Pulmonary artery endothelial cell (primary cell): Measurements from ENCODE around the gene PTPRB. TPM values are rescaled to one million over a fixed set of nuclear protein-coding genes. Genes with fewer than 3 reads are reported as not detected.
A peak's percentile ranks its signal among the peaks of the same experiment; 100 is the strongest.

Source experiments
- DNase-seq: peaks from one replicate; pipeline ENCODE4 v3.0.0-alpha.2; 2011; ENCODE audit warnings: low read depth, low spot score
- total RNA-seq: library from RNA; depleted of rRNA; stranded (reverse); fragments of >200 nt; gene quantifications from 2 replicates; pipeline ENCODE4 v1.2.3, GENCODE V29; 2014

The PTPRB gene
- total RNA-seq, 1 donor from 2014 or later = 98.7 TPM

GRCh38 chr12:70598467-70599193 lies 38.6 kb downstream of the PTPRB start:
- peak; percentile 88 for DNase-seq

- no peak for DNase-seq
Observed at GRCh38 chr12:70592664-70593063, 44.6 kb downstream of the PTPRB start.

GRCh38 chr12:70590549-70591226 lies 46.5 kb downstream of the PTPRB start:
- DNase-seq = no peak

GRCh38 chr12:70590051-70590450 lies 47.2 kb downstream of the PTPRB start:
- DNase-seq = peak; percentile 57

- no peak for DNase-seq
Observed at GRCh38 chr12:70584332-70584731, 52.9 kb downstream of the PTPRB start.

GRCh38 chr12:70583251-70583650 lies 54.0 kb downstream of the PTPRB start:
- no peak for DNase-seq

- no peak for DNase-seq
Observed at GRCh38 chr12:70581208-70581607, 56.0 kb downstream of the PTPRB start.

- DNase-seq = no peak
Observed at GRCh38 chr12:70577283-70577634, 60.0 kb downstream of the PTPRB start.

GRCh38 chr12:70576341-70577282 lies 60.6 kb downstream of the PTPRB start:
- DNase-seq = peak; percentile 20

- no peak for DNase-seq
Observed at GRCh38 chr12:70571705-70572268, 65.4 kb downstream of the PTPRB start.

GRCh38 chr12:70571029-70571428 lies 66.2 kb downstream of the PTPRB start:
- no peak for DNase-seq

GRCh38 chr12:70561550-70561949 lies 75.7 kb downstream of the PTPRB start:
- DNase-seq = no peak

GRCh38 chr12:70560671-70561070 lies 76.6 kb downstream of the PTPRB start:
- no peak for DNase-seq

GRCh38 chr12:70559390-70559789 lies 77.8 kb downstream of the PTPRB start:
- DNase-seq = no peak

GRCh38 chr12:70557583-70558191 lies 79.5 kb downstream of the PTPRB start:
- no peak for DNase-seq

GRCh38 chr12:70556179-70556869 lies 80.9 kb downstream of the PTPRB start:
- DNase-seq = no peak

GRCh38 chr12:70555081-70555480 lies 82.1 kb downstream of the PTPRB start:
- no peak for DNase-seq

- DNase-seq = no peak
Observed at GRCh38 chr12:70553391-70553859, 83.8 kb downstream of the PTPRB start.

- DNase-seq = no peak
Observed at GRCh38 chr12:70551731-70552130, 85.5 kb downstream of the PTPRB start.

GRCh38 chr12:70550180-70550577 lies 87.0 kb downstream of the PTPRB start:
- no peak for DNase-seq
